Activated B cell treated with CpG ODN at 0.5 μM for 24 hours (primary cell): ENCODE measurements around the gene LRRC28. TPM values are rescaled to one million over a fixed set of nuclear protein-coding genes. Genes with fewer than 3 reads are reported as not detected.

Source experiments
- ATAC-seq: fragments of 200-7000 bp; cut with Tn5 transposase; one replicate; pipeline ENCODE4 v1.10.0; 2021; ENCODE audit warnings: low read depth, mild to moderate bottlenecking, moderate library complexity
- CTCF ChIA-PET: fragments of 350-600 bp; sonication (Branson Sonifier 250); formaldehyde crosslinking; loops from one replicate; lab custom pipeline; 2021; ENCODE audit warnings: antibody characterized with exemption; lab: Charles Lee
- POLR2A ChIA-PET: fragments of 350-600 bp; sonication (Branson Sonifier 250); formaldehyde crosslinking; loops from one replicate; lab custom pipeline; 2021; ENCODE audit warnings: antibody characterized with exemption; lab: Charles Lee
- DNase-seq: peaks from one replicate; pipeline ENCODE4 v3.0.0; 2022
- H3K27ac Mint-ChIP-seq: one replicate; pipeline ENCODE4 v1.8.0; 2020; ENCODE audit warnings: mixed read lengths
- H3K27me3 Mint-ChIP-seq: one replicate; pipeline ENCODE4 v1.8.0; 2021; ENCODE audit warnings: mixed read lengths
- H3K36me3 Mint-ChIP-seq: one replicate; pipeline ENCODE4 v1.8.0; 2021; ENCODE audit warnings: low read depth, mixed read lengths
- H3K4me1 Mint-ChIP-seq: one replicate; pipeline ENCODE4 v1.8.0; 2021; ENCODE audit warnings: mixed read lengths
- H3K4me3 Mint-ChIP-seq: one replicate; pipeline ENCODE4 v1.8.0; 2020; ENCODE audit warnings: mild to moderate bottlenecking, mixed read lengths
- H3K9me3 Mint-ChIP-seq: one replicate; pipeline ENCODE4 v1.8.0; 2020; ENCODE audit warnings: mixed read lengths
- CTCF ChIP-seq: fragments of 200-600 bp; IDR thresholded peaks from one replicate; pipeline ENCODE4 v1.8.0; 2022; ENCODE audit warnings: antibody characterized with exemption, mild to moderate bottlenecking
- intact Hi-C: fragments of 100-400 bp; cut with micrococcal nuclease; formaldehyde crosslinking; loops from one replicate; pipeline ENCODE4 v1.15.1; 2024
- total RNA-seq: library from RNA; stranded (reverse); gene quantifications from 2 replicates; pipeline ENCODE4 v1.2.3, GENCODE V29; 2022

Gene LRRC28
- total RNA-seq, 1 donor from 2014 or later, result 21.2 TPM

- Mint-ChIP-seq H3K36me3 (peaks cover 10% of the 10 kb centered on the region), H3K9me3 (peaks cover 2% of the 10 kb centered on the region), H3K27ac (no peak overlapping the region), H3K27me3 (no peaks in the 10 kb centered on the region), H3K4me3 (no peak overlapping the region), H3K4me1 (peaks cover 10% of the 10 kb centered on the region)
- intact Hi-C loops, result no loop called here
- ChIA-PET CTCF (no interaction called here), POLR2A (no interaction called here)
- DNase-seq (no peak), ATAC-seq (no peak)
- no peak for TF ChIP-seq CTCF
These were observed 99.1 kb downstream of the LRRC28 start for GRCh38 chr15:99350408-99350807.

GRCh38 chr15:99359769-99360168, 108.5 kb downstream of the LRRC28 start:
- peaks cover 18% of the 10 kb centered on the region for H3K36me3 Mint-ChIP-seq
- ChIA-PET CTCF (interaction anchor here (1.3 to 1.9 kb wide), 2 partner anchors 17 to 345 kb away, joined by 3 to 6 read pairs; no protein-coding TSS in a partner anchor), POLR2A (interaction anchor here (0.5 kb wide), 1 partner anchor 258 kb away, joined by 3 read pairs; no protein-coding TSS in a partner anchor)
- H3K27ac Mint-ChIP-seq, result peak overlapping the region; percentile 0
- TF ChIP-seq CTCF, result no peak
- H3K9me3 Mint-ChIP-seq, result no peaks in the 10 kb centered on the region
- no peak for ATAC-seq
- H3K4me3 Mint-ChIP-seq, result no peak overlapping the region
- H3K27me3 Mint-ChIP-seq, result no peaks in the 10 kb centered on the region
- DNase-seq, result no peak
- intact Hi-C loops, result loop anchor here (5.0 kb wide), 1 partner anchor 37 kb away; no protein-coding TSS in a partner anchor
- peaks cover 15% of the 10 kb centered on the region for H3K4me1 Mint-ChIP-seq

GRCh38 chr15:99361545-99362185, 110.4 kb downstream of the LRRC28 start:
- Mint-ChIP-seq H3K27ac (no peak overlapping the region), H3K36me3 (peaks cover 20% of the 10 kb centered on the region), H3K9me3 (no peaks in the 10 kb centered on the region), H3K4me1 (peaks cover 17% of the 10 kb centered on the region), H3K4me3 (no peak overlapping the region), H3K27me3 (no peaks in the 10 kb centered on the region)
- no peak for TF ChIP-seq CTCF
- CTCF ChIA-PET, result interaction anchor here (1.4 to 1.9 kb wide), 3 partner anchors 10 to 343 kb away, joined by 3 to 8 read pairs (median 6); no protein-coding TSS in a partner anchor
- DNase-seq, result no peak
- POLR2A ChIA-PET, result no interaction called here
- intact Hi-C loops, result no loop called here
- ATAC-seq, result no peak

GRCh38 chr15:99365242-99365641, 114.0 kb downstream of the LRRC28 start:
- Mint-ChIP-seq H3K27ac (no peak overlapping the region), H3K4me3 (no peak overlapping the region), H3K36me3 (peaks cover 32% of the 10 kb centered on the region), H3K27me3 (no peaks in the 10 kb centered on the region), H3K4me1 (peaks cover 7% of the 10 kb centered on the region), H3K9me3 (peaks cover 9% of the 10 kb centered on the region)
- no peak for DNase-seq
- no peak for TF ChIP-seq CTCF
- ChIA-PET CTCF (interaction anchor here (0.9 kb wide), 1 partner anchor 9 kb away, joined by 3 read pairs; no protein-coding TSS in a partner anchor), POLR2A (no interaction called here)
- ATAC-seq, result no peak
- intact Hi-C loops, result loop anchor here (5.0 kb wide), 1 partner anchor 33 kb away; no protein-coding TSS in a partner anchor

- CTCF ChIA-PET, result no interaction called here
- Mint-ChIP-seq H3K9me3 (peaks cover 9% of the 10 kb centered on the region), H3K36me3 (peaks cover 32% of the 10 kb centered on the region), H3K4me1 (peaks cover 5% of the 10 kb centered on the region), H3K4me3 (no peak overlapping the region), H3K27ac (no peak overlapping the region), H3K27me3 (no peaks in the 10 kb centered on the region)
- no peak for ATAC-seq
- intact Hi-C loops, result loop anchor here (5.0 kb wide), 1 partner anchor 34 kb away; no protein-coding TSS in a partner anchor
- no peak for DNase-seq
- TF ChIP-seq CTCF, result no peak
- POLR2A ChIA-PET, result no interaction called here
These were observed 114.7 kb downstream of the LRRC28 start for GRCh38 chr15:99366013-99366412.
